Adrenal gland (tissue), 5 donors: ENCODE data around the gene RIMBP2.

ENCODE experiments used
- POLR2A ChIP-seq, 2 donors: fragments of 450-650 bp; IDR thresholded peaks; one replicate each; pipeline ENCODE4 v1.6.1; 2017; ENCODE audit warnings: antibody characterized with exemption in 2 of 2, mild to moderate bottlenecking in 2 of 2, moderate library complexity in 1 of 2
- TF ChIP-seq, protein P1 (sequence below), 6 experiments: fragments of 450-650 bp in 4 of 6; fragments of 200-600 bp in 2 of 6; sonication (generic) in 1 of 6; IDR thresholded peaks; 1 replicate in 5 of 6; 2 replicates in 1 of 6; pipeline versions ENCODE4 v1.5.1 to v1.8.0; 2016 to 2021; ENCODE audit warnings: antibody characterized with exemption in 6 of 6, mild to moderate bottlenecking in 2 of 6, moderate library complexity in 1 of 6
- donor health status: DM: no; HTN: no; CAD: no.

DNA sequence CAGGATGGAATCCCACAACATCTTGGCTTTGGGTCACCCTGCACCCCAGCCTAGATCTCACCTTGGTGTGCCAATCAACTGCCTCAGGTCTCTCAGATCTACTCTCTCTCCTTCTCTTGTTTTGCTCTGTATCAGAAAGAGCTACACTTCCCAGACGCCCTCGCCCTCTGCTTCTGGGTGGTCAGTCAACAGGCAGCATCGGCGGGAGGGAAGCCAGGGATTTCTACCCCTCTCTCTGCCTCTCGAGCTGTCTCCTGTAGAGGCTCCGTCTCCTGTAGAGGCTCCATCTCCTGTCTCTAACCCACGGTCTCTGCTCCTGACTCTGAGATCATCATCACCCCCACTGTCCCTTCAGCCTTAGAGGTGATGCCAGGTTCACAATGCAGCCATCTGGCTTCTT lies 226.8 kb downstream of the RIMBP2 start:
- TF ChIP-seq POLR2A (IDR thresholded peaks at IDR 0.05) = no peak
- TF ChIP-seq, protein P1, sequence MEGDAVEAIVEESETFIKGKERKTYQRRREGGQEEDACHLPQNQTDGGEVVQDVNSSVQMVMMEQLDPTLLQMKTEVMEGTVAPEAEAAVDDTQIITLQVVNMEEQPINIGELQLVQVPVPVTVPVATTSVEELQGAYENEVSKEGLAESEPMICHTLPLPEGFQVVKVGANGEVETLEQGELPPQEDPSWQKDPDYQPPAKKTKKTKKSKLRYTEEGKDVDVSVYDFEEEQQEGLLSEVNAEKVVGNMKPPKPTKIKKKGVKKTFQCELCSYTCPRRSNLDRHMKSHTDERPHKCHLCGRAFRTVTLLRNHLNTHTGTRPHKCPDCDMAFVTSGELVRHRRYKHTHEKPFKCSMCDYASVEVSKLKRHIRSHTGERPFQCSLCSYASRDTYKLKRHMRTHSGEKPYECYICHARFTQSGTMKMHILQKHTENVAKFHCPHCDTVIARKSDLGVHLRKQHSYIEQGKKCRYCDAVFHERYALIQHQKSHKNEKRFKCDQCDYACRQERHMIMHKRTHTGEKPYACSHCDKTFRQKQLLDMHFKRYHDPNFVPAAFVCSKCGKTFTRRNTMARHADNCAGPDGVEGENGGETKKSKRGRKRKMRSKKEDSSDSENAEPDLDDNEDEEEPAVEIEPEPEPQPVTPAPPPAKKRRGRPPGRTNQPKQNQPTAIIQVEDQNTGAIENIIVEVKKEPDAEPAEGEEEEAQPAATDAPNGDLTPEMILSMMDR (IDR thresholded peaks at IDR 0.05) = no peak
